Small intestine (tissue), 7 donors: ENCODE results near the gene GJC2. TPM values are rescaled to one million over a fixed set of nuclear protein-coding genes. Genes with fewer than 3 reads are reported as not detected.
A peak's percentile ranks its signal among the peaks of the same experiment; 100 is the strongest.
"Not testable (repeated sequence)": the region's sequence is repeated elsewhere in the genome, so short reads cannot be mapped to it uniquely, and the experiment has no call there.

Experiments
- DNase-seq, 2 donors: peaks; one replicate each; pipeline versions ENCODE4 v3.0.0 to v3.0.0-alpha.2; 2013
- FAIRE-seq: peaks from 2 replicates; lab custom pipeline; 2012; peaks lifted over from hg19 to GRCh38; lab: Jason Lieb, UNC
- H3K27ac ChIP-seq, 3 donors: one replicate each; pipeline ENCODE4 v1.5.1; 2013; ENCODE audit warnings: low read length in 2 of 3, mild to moderate bottlenecking in 2 of 3, control low read depth in 1 of 3, inconsistent platforms in 1 of 3, low read depth in 1 of 3, moderate library complexity in 1 of 3
- H3K27me3 ChIP-seq, 3 donors: one replicate each; pipeline ENCODE4 v1.6.1; 2013; ENCODE audit warnings: low read length in 3 of 3, inconsistent platforms in 1 of 3; ENCODE audit not compliant: control insufficient read depth in 3 of 3, insufficient read depth in 3 of 3
- H3K36me3 ChIP-seq, 3 donors: one replicate each; pipeline ENCODE4 v1.6.1; 2013; ENCODE audit warnings: low read length in 3 of 3, inconsistent platforms in 1 of 3, low read depth in 1 of 3, mild to moderate bottlenecking in 1 of 3, moderate library complexity in 1 of 3; ENCODE audit not compliant: control insufficient read depth in 3 of 3, insufficient read depth in 2 of 3
- H3K4me1 ChIP-seq, 3 donors: one replicate each; pipeline ENCODE4 v1.6.1; 2013; ENCODE audit warnings: low read length in 2 of 3, inconsistent platforms in 1 of 3, low read depth in 1 of 3, mild to moderate bottlenecking in 1 of 3, moderate library complexity in 1 of 3; ENCODE audit not compliant: control insufficient read depth in 3 of 3, insufficient read depth in 2 of 3
- H3K4me3 ChIP-seq, 3 donors: one replicate each; pipeline ENCODE4 v1.5.1; 2013; ENCODE audit warnings: low read length in 3 of 3, control low read depth in 1 of 3, inconsistent platforms in 1 of 3, low read depth in 1 of 3, mild to moderate bottlenecking in 1 of 3, moderate library complexity in 1 of 3
- H3K9me3 ChIP-seq, 2 donors: one replicate each; pipeline ENCODE4 v1.6.1; 2013; ENCODE audit warnings: low read depth in 1 of 2, low read length in 1 of 2; ENCODE audit not compliant: control insufficient read depth in 2 of 2, insufficient read depth in 1 of 2
- WGBS, 3 donors: extraction: QIAGEN DNeasy Blood & Tissue Kit; methylation state at CpG; one replicate each; pipeline ENCODE4 v1.1.7; 2013; 5-methylcytosine and 5-hydroxymethylcytosine counted together
- polyA plus RNA-seq, 4 donors: library from polyadenylated mRNA; stranded (reverse) in 3 of 4; unstranded in 1 of 4; fragments of 200-250 nt in 3 of 4; fragments of 120-200 nt in 1 of 4; gene quantifications; one replicate each; pipeline versions ENCODE4 v1.2.1 to v1.2.3, GENCODE V29; 2013
- donor health status: healthy with polysubstance abuse.
- donor health status: control.
- donor health status: control.
- donor health status: Bipolar disorder and iron deficiency.
- donor health status: healthy.

GJC2 gene
- polyA plus RNA-seq, 4 donors: 0.27 to 1.4 (median 0.99) TPM; not detected in 1

GRCh38 chr1:228109962-228110488, 39.7 kb upstream of the GJC2 start:
- FAIRE-seq: no peak

GRCh38 chr1:228110556-228110955, 39.2 kb upstream of the GJC2 start:
- Histone ChIP-seq H3K4me3 (peak overlapping the region in 1 of 3 donors; percentile 99), H3K9me3 (no peaks in the 10 kb centered on the region), H3K27me3 (no peaks in the 10 kb centered on the region), H3K27ac (peak overlapping the region in 2 of 3 donors; percentile 93 to 99), H3K36me3 (peaks cover 0 to 26% (median 0%) of the 10 kb centered on the region in 3 donors), H3K4me1 (peaks cover 5 to 30% (median 8%) of the 10 kb centered on the region in 3 donors)
- WGBS, 3 donors: 25 to 68% (median 36%) methylated on average over 7 of the region's 7 CpGs
- FAIRE-seq (no peak), DNase-seq (peak in 1 of 2 donors; percentile 69)

More at GRCh38 chr1:228109962-228110488, 39.7 kb upstream of the GJC2 start:
- H3K27ac ChIP-seq: peak overlapping the region; percentile 89 to 99 (median 93)
- H3K4me3 ChIP-seq: peak overlapping the region; percentile 69 to 99 (median 77)
- peaks cover 0 to 31% (median 0%) of the 10 kb centered on the region in 3 donors for H3K36me3 ChIP-seq
- H3K4me1 ChIP-seq: peaks cover 5 to 30% (median 8%) of the 10 kb centered on the region in 3 donors
- DNase-seq: peak in 1 of 2 donors; percentile 64
- H3K9me3 ChIP-seq: no peaks in the 10 kb centered on the region
- H3K27me3 ChIP-seq: no peaks in the 10 kb centered on the region
- 12 to 32% (median 21%) methylated on average over 15 of the region's 15 CpGs for WGBS, 3 donors

- Histone ChIP-seq H3K36me3 (peaks cover 0 to 18% (median 0%) of the 10 kb centered on the region in 3 donors), H3K27ac (peak overlapping the region in 1 of 3 donors; percentile 99), H3K4me1 (peaks cover 5 to 30% (median 8%) of the 10 kb centered on the region in 3 donors)
- H3K9me3 ChIP-seq, H3K4me3 ChIP-seq, FAIRE-seq, H3K27me3 ChIP-seq: not testable (repeated sequence)
- DNase-seq: peak in 1 of 2 donors; percentile 67
- 57 to 72% (median 58%) methylated on average over 6 of the region's 6 CpGs for WGBS, 3 donors
Observed at GRCh38 chr1:228111315-228111714, 38.4 kb upstream of the GJC2 start.

- H3K36me3 ChIP-seq: peaks cover 0 to 10% (median 0%) of the 10 kb centered on the region in 3 donors
- no peak overlapping the region for H3K27ac ChIP-seq
- FAIRE-seq (no peak), DNase-seq (no peak)
- no peaks in the 10 kb centered on the region for H3K27me3 ChIP-seq
- 70 to 74% (median 71%) methylated on average over 7 of the region's 7 CpGs for WGBS, 3 donors
- no peak overlapping the region for H3K4me3 ChIP-seq
- peaks cover 5 to 30% (median 8%) of the 10 kb centered on the region in 3 donors for H3K4me1 ChIP-seq
- H3K9me3 ChIP-seq: no peaks in the 10 kb centered on the region
Observed at GRCh38 chr1:228112167-228112566, 37.6 kb upstream of the GJC2 start.

GRCh38 chr1:228112617-228113016, 37.1 kb upstream of the GJC2 start:
- Histone ChIP-seq H3K9me3 (no peaks in the 10 kb centered on the region), H3K36me3 (peaks cover 0 to 5% (median 0%) of the 10 kb centered on the region in 3 donors), H3K4me1 (peaks cover 5 to 30% (median 8%) of the 10 kb centered on the region in 3 donors), H3K4me3 (no peak overlapping the region), H3K27me3 (no peaks in the 10 kb centered on the region), H3K27ac (no peak overlapping the region)
- WGBS, 3 donors: 81 to 97% (median 86%) methylated on average over 1 of the region's 1 CpG
- FAIRE-seq (no peak), DNase-seq (no peak)

GRCh38 chr1:228114827-228115226, 34.9 kb upstream of the GJC2 start:
- WGBS, 3 donors: 71 to 79% (median 77%) methylated on average over 3 of the region's 3 CpGs
- peaks cover 0 to 7% of the 10 kb centered on the region in 2 donors for H3K9me3 ChIP-seq
- no peaks in the 10 kb centered on the region for H3K27me3 ChIP-seq
- no peaks in the 10 kb centered on the region for H3K36me3 ChIP-seq
- no peak for DNase-seq
- H3K27ac ChIP-seq: no peak overlapping the region
- no peak for FAIRE-seq
- no peak overlapping the region for H3K4me3 ChIP-seq
- H3K4me1 ChIP-seq: peaks cover 0 to 20% (median 4%) of the 10 kb centered on the region in 3 donors

- Histone ChIP-seq H3K9me3 (peaks cover 0 to 7% of the 10 kb centered on the region in 2 donors), H3K4me1 (no peaks in the 10 kb centered on the region), H3K4me3 (no peak overlapping the region), H3K27me3 (no peaks in the 10 kb centered on the region), H3K36me3 (no peaks in the 10 kb centered on the region), H3K27ac (no peak overlapping the region)
- DNase-seq (no peak), FAIRE-seq (no peak)
- WGBS, 3 donors: 96 to 97% (median 97%) methylated on average over 4 of the region's 4 CpGs
Observed at GRCh38 chr1:228117335-228117734, 32.4 kb upstream of the GJC2 start.

- Histone ChIP-seq H3K9me3 (peaks cover 0 to 7% of the 10 kb centered on the region in 2 donors), H3K4me1 (peaks cover 0 to 6% (median 0%) of the 10 kb centered on the region in 3 donors), H3K36me3 (no peaks in the 10 kb centered on the region), H3K4me3 (no peak overlapping the region), H3K27me3 (no peaks in the 10 kb centered on the region), H3K27ac (no peak overlapping the region)
- DNase-seq (no peak), FAIRE-seq (no peak)
- WGBS, 3 donors: 77 to 84% (median 81%) methylated on average over 2 of the region's 2 CpGs
Observed at GRCh38 chr1:228118040-228118439, 31.7 kb upstream of the GJC2 start.
